Measurements from ENCODE around the gene TESPA1. TPM values are rescaled to one million over a fixed set of nuclear protein-coding genes. Genes with fewer than 3 reads are reported as not detected.

TESPA1 gene
- polyA plus RNA-seq, 1 donor from 2014 or later: not detected

DNA sequence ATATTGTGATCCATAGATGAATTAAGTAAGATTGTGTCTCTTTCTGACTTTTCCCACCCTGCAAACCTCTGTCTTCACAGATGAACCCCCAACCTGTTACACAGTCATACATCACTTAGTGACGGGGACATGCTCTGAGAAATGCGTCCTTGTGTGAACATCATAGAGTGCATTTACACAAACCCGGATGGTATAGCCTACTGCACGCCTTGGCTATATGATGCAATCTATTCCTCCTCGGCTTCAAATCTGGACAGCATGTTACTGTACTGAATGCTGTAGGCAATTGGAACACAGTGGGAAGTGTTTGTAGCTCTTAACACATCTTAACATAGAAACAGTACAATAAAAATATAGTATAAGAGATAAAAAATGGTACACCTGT is 7.4 kb upstream of the TESPA1 start (continued):
- TF ChIP-seq TAF1 (IDR thresholded peaks at IDR 0.05; ENCODE audit: low read depth) (no peak), MXI1 (conservative IDR thresholded peaks at IDR 0.05; ENCODE audit: poor library complexity, severe bottlenecking) (no peak), EZH2 (IDR thresholded peaks at IDR 0.05; ENCODE audit: borderline replicate concordance, insufficient read depth, low read length, poor library complexity, severe bottlenecking) (no peak)

DNA sequence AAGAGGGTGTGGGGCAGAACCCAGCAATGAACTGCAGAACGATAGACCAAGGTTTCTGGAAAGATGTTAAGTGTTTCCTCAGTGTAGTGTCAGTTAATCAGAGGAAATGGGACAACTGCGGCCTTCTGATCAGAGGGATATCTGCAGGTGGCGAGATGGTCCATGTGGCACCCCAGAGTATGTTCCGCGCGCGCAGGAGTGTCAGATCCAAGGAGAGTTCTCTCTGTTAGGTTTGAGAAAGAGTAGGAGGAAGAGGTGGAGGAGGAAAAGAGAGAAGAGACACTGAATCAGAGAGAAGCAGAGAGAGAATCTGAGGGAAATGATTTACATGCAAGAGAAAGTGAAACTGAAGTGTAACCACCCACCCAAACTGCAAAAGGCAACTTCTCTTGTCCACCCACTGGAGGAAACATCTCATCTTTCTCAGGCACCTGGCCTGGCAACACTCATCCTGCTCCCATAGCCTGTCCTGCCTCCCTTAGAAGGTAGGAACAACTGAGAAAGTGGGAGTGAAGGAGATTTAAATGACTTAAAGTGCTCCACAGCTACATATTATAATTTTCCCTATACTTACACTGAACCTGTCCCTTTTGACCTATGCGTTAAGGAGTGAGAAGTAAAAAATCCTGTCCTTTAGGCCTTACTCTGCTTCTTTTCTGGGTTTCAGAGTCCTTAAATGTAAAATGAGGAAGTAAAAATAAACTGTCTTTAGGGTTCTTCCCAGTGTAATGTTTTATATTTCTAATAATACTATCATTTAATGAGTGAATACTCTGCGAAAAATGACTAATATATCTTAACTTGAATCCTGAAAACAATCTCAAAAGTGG is 6.8 kb upstream of the TESPA1 start:
- no peak overlapping the region for H3K27ac ChIP-seq (ENCODE audit: low read length)
- no peak for TF ChIP-seq RAD21 (conservative IDR thresholded peaks at IDR 0.05)
- no peak for TF ChIP-seq MXI1 (conservative IDR thresholded peaks at IDR 0.05; ENCODE audit: poor library complexity, severe bottlenecking)
- TF ChIP-seq EZH2 (IDR thresholded peaks at IDR 0.05; ENCODE audit: borderline replicate concordance, insufficient read depth, low read length, poor library complexity, severe bottlenecking): no peak
- TF ChIP-seq, protein P1, sequence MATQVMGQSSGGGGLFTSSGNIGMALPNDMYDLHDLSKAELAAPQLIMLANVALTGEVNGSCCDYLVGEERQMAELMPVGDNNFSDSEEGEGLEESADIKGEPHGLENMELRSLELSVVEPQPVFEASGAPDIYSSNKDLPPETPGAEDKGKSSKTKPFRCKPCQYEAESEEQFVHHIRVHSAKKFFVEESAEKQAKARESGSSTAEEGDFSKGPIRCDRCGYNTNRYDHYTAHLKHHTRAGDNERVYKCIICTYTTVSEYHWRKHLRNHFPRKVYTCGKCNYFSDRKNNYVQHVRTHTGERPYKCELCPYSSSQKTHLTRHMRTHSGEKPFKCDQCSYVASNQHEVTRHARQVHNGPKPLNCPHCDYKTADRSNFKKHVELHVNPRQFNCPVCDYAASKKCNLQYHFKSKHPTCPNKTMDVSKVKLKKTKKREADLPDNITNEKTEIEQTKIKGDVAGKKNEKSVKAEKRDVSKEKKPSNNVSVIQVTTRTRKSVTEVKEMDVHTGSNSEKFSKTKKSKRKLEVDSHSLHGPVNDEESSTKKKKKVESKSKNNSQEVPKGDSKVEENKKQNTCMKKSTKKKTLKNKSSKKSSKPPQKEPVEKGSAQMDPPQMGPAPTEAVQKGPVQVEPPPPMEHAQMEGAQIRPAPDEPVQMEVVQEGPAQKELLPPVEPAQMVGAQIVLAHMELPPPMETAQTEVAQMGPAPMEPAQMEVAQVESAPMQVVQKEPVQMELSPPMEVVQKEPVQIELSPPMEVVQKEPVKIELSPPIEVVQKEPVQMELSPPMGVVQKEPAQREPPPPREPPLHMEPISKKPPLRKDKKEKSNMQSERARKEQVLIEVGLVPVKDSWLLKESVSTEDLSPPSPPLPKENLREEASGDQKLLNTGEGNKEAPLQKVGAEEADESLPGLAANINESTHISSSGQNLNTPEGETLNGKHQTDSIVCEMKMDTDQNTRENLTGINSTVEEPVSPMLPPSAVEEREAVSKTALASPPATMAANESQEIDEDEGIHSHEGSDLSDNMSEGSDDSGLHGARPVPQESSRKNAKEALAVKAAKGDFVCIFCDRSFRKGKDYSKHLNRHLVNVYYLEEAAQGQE (IDR thresholded peaks at IDR 0.05; ENCODE audit: borderline replicate concordance): no peak
- no peak for TF ChIP-seq SMC3 (conservative IDR thresholded peaks at IDR 0.05; ENCODE audit: poor library complexity)
- TF ChIP-seq, protein P2, sequence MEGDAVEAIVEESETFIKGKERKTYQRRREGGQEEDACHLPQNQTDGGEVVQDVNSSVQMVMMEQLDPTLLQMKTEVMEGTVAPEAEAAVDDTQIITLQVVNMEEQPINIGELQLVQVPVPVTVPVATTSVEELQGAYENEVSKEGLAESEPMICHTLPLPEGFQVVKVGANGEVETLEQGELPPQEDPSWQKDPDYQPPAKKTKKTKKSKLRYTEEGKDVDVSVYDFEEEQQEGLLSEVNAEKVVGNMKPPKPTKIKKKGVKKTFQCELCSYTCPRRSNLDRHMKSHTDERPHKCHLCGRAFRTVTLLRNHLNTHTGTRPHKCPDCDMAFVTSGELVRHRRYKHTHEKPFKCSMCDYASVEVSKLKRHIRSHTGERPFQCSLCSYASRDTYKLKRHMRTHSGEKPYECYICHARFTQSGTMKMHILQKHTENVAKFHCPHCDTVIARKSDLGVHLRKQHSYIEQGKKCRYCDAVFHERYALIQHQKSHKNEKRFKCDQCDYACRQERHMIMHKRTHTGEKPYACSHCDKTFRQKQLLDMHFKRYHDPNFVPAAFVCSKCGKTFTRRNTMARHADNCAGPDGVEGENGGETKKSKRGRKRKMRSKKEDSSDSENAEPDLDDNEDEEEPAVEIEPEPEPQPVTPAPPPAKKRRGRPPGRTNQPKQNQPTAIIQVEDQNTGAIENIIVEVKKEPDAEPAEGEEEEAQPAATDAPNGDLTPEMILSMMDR (IDR thresholded peaks at IDR 0.05; ENCODE audit: poor library complexity, severe bottlenecking): no peak
- no peak for TF ChIP-seq TAF1 (IDR thresholded peaks at IDR 0.05; ENCODE audit: low read depth)
- no peak for TF ChIP-seq EP300 (conservative IDR thresholded peaks at IDR 0.05; ENCODE audit: poor library complexity, severe bottlenecking)
- no peak for TF ChIP-seq POLR2AphosphoS5 (IDR thresholded peaks at IDR 0.05)
- no peak overlapping the region for H2AFZ ChIP-seq (ENCODE audit: low read depth, low read length)
- H3K4me3 ChIP-seq (ENCODE audit: low read length): no peak overlapping the region
- H3K27me3 ChIP-seq (ENCODE audit: insufficient read depth, low read depth, low read length): no peaks in the 10 kb centered on the region
- H3K4me2 ChIP-seq (ENCODE audit: low read length): no peak overlapping the region
- H3F3A ChIP-seq (ENCODE audit: insufficient read depth, low read length, poor library complexity, severe bottlenecking): no peaks in the 10 kb centered on the region
- H3K36me3 ChIP-seq (ENCODE audit: insufficient read depth, low read length): no peaks in the 10 kb centered on the region
- no peak overlapping the region for H3K9ac ChIP-seq (ENCODE audit: low read length)
- no peaks in the 10 kb centered on the region for H3K9me2 ChIP-seq (ENCODE audit: insufficient read depth, low read length)
- no peaks in the 10 kb centered on the region for H3K79me2 ChIP-seq (replicated peaks; ENCODE audit: insufficient read depth, low read length)
- H3K9me3 ChIP-seq (ENCODE audit: low read length): no peaks in the 10 kb centered on the region
- H4K20me1 ChIP-seq (ENCODE audit: insufficient read depth): no peaks in the 10 kb centered on the region

DNA sequence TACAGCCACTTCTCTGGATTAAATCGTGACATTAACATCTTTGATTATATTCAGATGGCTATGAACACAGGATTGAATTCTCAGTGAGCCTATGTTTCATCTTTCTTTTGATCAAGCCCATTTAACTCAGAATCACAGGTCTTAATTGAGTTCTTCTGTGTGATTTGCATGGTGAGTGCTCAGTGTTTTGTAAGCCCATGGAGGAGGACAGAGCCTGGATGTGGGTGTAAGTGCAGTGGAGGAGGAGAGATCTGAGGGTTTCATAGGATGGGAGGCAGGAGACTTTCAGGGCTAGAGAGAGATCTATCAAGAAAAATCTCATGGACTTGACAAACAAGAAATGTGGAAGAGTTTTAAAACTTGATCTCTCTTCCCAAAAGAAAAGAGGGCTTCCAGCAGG is 5.3 kb upstream of the TESPA1 start:
- Histone ChIP-seq H3K36me3 (ENCODE audit: insufficient read depth, low read length) (no peaks in the 10 kb centered on the region), H3K4me2 (ENCODE audit: low read length) (no peak overlapping the region), H3K9ac (ENCODE audit: low read length) (no peak overlapping the region), H3K27me3 (ENCODE audit: insufficient read depth, low read depth, low read length) (no peaks in the 10 kb centered on the region), H3K27ac (ENCODE audit: low read length) (no peak overlapping the region), H3K9me3 (ENCODE audit: low read length) (no peaks in the 10 kb centered on the region), H3K79me2 (replicated peaks; ENCODE audit: insufficient read depth, low read length) (no peaks in the 10 kb centered on the region), H3F3A (ENCODE audit: insufficient read depth, low read length, poor library complexity, severe bottlenecking) (no peaks in the 10 kb centered on the region), H3K9me2 (ENCODE audit: insufficient read depth, low read length) (no peaks in the 10 kb centered on the region), H3K4me3 (ENCODE audit: low read length) (no peak overlapping the region), H4K20me1 (ENCODE audit: insufficient read depth) (no peaks in the 10 kb centered on the region), H2AFZ (ENCODE audit: low read depth, low read length) (no peak overlapping the region)
- TF ChIP-seq EP300 (conservative IDR thresholded peaks at IDR 0.05; ENCODE audit: poor library complexity, severe bottlenecking) (no peak), TAF1 (IDR thresholded peaks at IDR 0.05; ENCODE audit: low read depth) (no peak)

Data from neural cell (in vitro differentiated cells).